ENCODE data around the gene TACR1.

The TACR1 gene

DNA sequence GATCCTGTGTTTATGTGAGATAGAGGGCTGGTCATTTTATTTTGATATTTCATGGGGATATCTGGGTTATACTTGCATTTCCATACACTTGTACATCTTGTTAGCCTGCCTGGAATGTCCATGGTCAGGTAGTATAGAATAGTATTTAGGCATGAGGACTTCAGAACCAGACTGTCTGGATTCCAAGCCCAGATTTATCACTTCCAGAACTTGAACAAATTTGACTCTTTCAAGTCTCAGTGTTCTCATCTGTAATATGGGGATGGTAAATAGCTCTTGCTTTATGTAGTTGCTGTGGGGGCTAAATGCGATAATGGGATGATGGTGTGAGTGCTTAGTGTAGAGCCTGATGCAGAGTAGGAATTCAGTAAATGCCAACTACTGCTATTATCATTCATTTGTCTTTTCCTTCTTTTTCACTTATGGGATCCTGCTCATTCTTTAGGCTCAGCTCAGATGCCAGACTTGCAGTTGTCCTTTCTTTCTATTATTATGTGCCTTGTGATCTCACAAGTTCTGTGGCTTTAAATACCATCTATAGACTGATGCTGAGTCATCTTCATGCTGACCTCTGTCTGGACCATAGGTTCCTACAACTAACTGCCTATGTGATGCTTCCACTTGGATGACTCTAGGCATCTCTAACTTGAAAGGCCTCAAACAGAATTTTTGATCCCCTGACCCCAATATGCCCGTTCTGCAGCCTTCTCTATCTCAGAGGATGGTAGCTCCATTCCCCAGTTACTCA is 173.5 kb downstream of the TACR1 start:
- no peak overlapping the region for H3K27ac ChIP-seq (ENCODE audit: low read depth in 2 of 2, low read length in 2 of 2)
- no peak overlapping the region for H3K4me3 ChIP-seq (ENCODE audit: low read length in 2 of 2)
- no peaks in the 10 kb centered on the region for H3K36me3 ChIP-seq (ENCODE audit: control insufficient read depth in 2 of 2, insufficient read depth in 2 of 2, low read length in 2 of 2)
- H3K9ac ChIP-seq (ENCODE audit: low read depth in 1 of 2, low read length in 2 of 2) = no peak overlapping the region
- no peaks in the 10 kb centered on the region for H3K27me3 ChIP-seq (ENCODE audit: control insufficient read depth in 2 of 2, insufficient read depth in 2 of 2, low read length in 2 of 2)
- H3K9me3 ChIP-seq (ENCODE audit: control insufficient read depth in 2 of 2, low read length in 2 of 2) = no peaks in the 10 kb centered on the region
- H3K4me1 ChIP-seq (ENCODE audit: control insufficient read depth in 2 of 2, insufficient read depth in 2 of 2, low read length in 2 of 2) = no peaks in the 10 kb centered on the region

DNA sequence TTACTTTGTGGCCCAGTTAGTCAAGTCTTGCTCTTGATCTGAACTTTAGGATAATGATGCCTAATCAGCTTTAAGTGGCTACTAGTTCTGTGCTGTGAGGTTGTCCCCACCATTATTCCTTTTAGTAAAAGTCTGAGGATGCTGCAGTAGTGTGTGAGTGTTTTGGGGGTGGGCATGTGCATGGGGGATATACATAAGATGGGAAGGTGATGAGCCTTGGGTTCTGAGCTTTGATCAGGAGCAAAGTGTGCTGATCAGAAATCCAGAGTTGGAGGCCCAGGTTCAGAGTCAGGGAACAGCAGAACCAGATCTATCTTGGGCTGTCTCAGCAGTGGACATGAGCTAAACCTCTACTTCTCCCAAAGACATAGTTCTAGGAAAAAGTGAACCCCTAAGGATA is 174.1 kb downstream of the TACR1 start:
- Histone ChIP-seq H3K9ac (ENCODE audit: low read depth in 1 of 2, low read length in 2 of 2) (no peak overlapping the region), H3K27ac (ENCODE audit: low read depth in 2 of 2, low read length in 2 of 2) (no peak overlapping the region)

DNA sequence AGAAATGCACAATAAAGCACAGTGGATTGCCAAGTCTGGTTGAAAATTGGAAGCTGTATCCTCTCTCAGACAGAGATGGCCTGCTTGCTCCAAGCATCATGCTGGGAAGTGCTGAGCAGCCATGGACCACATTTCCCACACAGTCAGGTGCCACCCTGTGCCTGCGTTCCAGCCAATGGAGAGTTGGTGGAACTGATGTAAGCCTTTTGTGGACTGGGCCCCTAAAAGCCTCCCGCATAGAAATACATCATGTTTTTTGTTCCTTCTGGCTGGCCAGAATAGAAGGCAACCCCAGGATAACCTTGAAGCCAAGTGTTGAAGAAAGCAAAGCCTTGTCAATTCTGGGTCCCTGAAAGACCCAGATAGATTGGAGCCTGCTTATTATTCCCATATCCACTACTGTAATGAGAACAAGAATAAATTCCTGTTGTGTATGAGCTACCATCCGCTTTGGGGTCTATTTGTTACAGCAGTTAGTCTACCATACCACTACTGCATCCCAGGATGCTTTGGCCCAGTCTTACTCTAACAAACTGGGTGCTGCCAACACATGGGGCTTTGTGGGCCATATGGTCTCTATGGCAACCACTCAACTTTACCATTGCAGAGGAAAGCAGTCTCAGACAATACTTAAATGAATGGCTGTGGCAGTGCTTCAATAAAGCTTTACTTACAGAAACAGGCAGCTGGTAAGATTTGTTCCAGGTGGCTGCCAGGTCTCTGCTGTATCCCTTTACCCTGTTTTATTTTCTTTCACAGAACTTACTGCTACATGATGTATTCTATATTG is 175.5 kb downstream of the TACR1 start:
- no peaks in the 10 kb centered on the region for H3K9me3 ChIP-seq (ENCODE audit: control insufficient read depth in 2 of 2, low read length in 2 of 2)
- H3K27ac ChIP-seq (ENCODE audit: low read depth in 2 of 2, low read length in 2 of 2) = no peak overlapping the region
- H3K27me3 ChIP-seq (ENCODE audit: control insufficient read depth in 2 of 2, insufficient read depth in 2 of 2, low read length in 2 of 2) = no peaks in the 10 kb centered on the region
- H3K9ac ChIP-seq (ENCODE audit: low read depth in 1 of 2, low read length in 2 of 2) = no peak overlapping the region
- H3K36me3 ChIP-seq (ENCODE audit: control insufficient read depth in 2 of 2, insufficient read depth in 2 of 2, low read length in 2 of 2) = no peaks in the 10 kb centered on the region
- H3K4me3 ChIP-seq (ENCODE audit: low read length in 2 of 2) = no peak overlapping the region
- no peaks in the 10 kb centered on the region for H3K4me1 ChIP-seq (ENCODE audit: control insufficient read depth in 2 of 2, insufficient read depth in 2 of 2, low read length in 2 of 2)

More for the DNA sequence above, 174.1 kb downstream of the TACR1 start:
- no peak overlapping the region for H3K4me3 ChIP-seq (ENCODE audit: low read length in 2 of 2)
- no peaks in the 10 kb centered on the region for H3K27me3 ChIP-seq (ENCODE audit: control insufficient read depth in 2 of 2, insufficient read depth in 2 of 2, low read length in 2 of 2)
- no peaks in the 10 kb centered on the region for H3K9me3 ChIP-seq (ENCODE audit: control insufficient read depth in 2 of 2, low read length in 2 of 2)
- H3K36me3 ChIP-seq (ENCODE audit: control insufficient read depth in 2 of 2, insufficient read depth in 2 of 2, low read length in 2 of 2) = no peaks in the 10 kb centered on the region
- H3K4me1 ChIP-seq (ENCODE audit: control insufficient read depth in 2 of 2, insufficient read depth in 2 of 2, low read length in 2 of 2) = no peaks in the 10 kb centered on the region

DNA sequence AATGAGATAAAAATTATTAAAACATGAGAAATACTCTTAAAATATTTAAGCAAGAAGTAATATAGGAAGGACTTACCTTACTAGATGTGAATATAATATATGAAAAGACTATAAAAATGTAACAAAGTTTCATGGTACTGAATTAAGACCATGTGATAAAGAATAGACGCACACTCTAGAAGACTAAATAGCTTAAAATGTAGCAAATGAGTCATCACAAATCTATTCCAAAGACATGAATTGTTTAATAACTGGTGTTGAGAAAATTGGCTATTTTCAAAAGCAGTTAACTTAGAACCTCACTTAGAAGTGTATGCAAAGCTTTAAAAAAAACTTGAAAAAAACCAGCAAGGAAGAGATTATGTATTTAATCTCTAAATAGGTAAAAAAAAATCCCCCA is 176.8 kb downstream of the TACR1 start:
- Histone ChIP-seq H3K4me3 (ENCODE audit: low read length in 2 of 2) (no peak overlapping the region), H3K9me3 (ENCODE audit: control insufficient read depth in 2 of 2, low read length in 2 of 2) (no peaks in the 10 kb centered on the region), H3K27ac (ENCODE audit: low read depth in 2 of 2, low read length in 2 of 2) (no peak overlapping the region), H3K36me3 (ENCODE audit: control insufficient read depth in 2 of 2, insufficient read depth in 2 of 2, low read length in 2 of 2) (no peaks in the 10 kb centered on the region), H3K9ac (ENCODE audit: low read depth in 1 of 2, low read length in 2 of 2) (no peak overlapping the region), H3K27me3 (ENCODE audit: control insufficient read depth in 2 of 2, insufficient read depth in 2 of 2, low read length in 2 of 2) (no peaks in the 10 kb centered on the region), H3K4me1 (ENCODE audit: control insufficient read depth in 2 of 2, insufficient read depth in 2 of 2, low read length in 2 of 2) (no peaks in the 10 kb centered on the region)

DNA sequence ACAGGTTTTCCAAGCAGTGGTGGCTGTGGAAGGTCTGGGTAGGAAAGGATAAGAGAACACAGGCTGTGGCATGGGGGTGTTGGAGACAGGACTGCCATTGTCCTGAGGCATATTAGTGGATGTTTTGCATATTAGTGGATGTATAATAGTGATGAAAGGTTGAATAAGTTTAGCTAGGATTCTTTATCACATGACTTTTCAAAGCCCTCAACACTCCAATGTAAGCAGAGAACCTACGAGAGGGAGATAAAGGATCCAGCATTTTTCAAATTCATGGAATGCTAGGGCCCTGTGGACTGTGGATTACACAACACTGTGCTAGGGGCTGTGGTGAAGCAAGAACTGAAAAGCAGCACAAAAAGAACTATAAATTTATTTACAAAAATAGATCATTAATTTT is 177.6 kb downstream of the TACR1 start:
- H3K4me1 ChIP-seq (ENCODE audit: control insufficient read depth in 2 of 2, insufficient read depth in 2 of 2, low read length in 2 of 2) = no peaks in the 10 kb centered on the region
- H3K36me3 ChIP-seq (ENCODE audit: control insufficient read depth in 2 of 2, insufficient read depth in 2 of 2, low read length in 2 of 2) = no peaks in the 10 kb centered on the region
- H3K27me3 ChIP-seq (ENCODE audit: control insufficient read depth in 2 of 2, insufficient read depth in 2 of 2, low read length in 2 of 2) = no peaks in the 10 kb centered on the region
- no peak overlapping the region for H3K27ac ChIP-seq (ENCODE audit: low read depth in 2 of 2, low read length in 2 of 2)
- no peaks in the 10 kb centered on the region for H3K9me3 ChIP-seq (ENCODE audit: control insufficient read depth in 2 of 2, low read length in 2 of 2)
- H3K9ac ChIP-seq (ENCODE audit: low read depth in 1 of 2, low read length in 2 of 2) = no peak overlapping the region
- no peak overlapping the region for H3K4me3 ChIP-seq (ENCODE audit: low read length in 2 of 2)

DNA sequence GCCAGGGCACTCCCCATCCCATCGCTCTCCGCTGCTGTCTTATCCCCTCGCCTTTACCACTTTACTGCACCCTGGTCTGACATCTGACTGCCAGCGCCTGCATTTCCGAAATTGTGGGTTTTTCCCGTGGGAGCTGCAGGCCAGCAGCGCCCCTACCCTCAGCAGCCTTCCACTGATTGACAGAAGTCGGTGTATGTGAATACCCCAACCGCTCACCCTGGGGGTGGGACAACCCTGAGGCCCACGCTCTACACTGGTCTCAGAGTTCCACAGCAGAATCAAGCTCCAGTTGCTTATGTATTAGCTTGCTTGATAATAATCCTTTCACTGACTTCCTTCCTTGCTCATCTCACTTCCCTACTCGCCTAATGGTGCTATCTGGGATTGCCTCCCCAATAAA is 178.8 kb downstream of the TACR1 start:
- Histone ChIP-seq H3K9me3 (ENCODE audit: control insufficient read depth in 2 of 2, low read length in 2 of 2) (no peaks in the 10 kb centered on the region), H3K4me3 (ENCODE audit: low read length in 2 of 2) (no peak overlapping the region), H3K27ac (ENCODE audit: low read depth in 2 of 2, low read length in 2 of 2) (no peak overlapping the region), H3K4me1 (ENCODE audit: control insufficient read depth in 2 of 2, insufficient read depth in 2 of 2, low read length in 2 of 2) (no peaks in the 10 kb centered on the region), H3K27me3 (ENCODE audit: control insufficient read depth in 2 of 2, insufficient read depth in 2 of 2, low read length in 2 of 2) (no peaks in the 10 kb centered on the region), H3K36me3 (ENCODE audit: control insufficient read depth in 2 of 2, insufficient read depth in 2 of 2, low read length in 2 of 2) (no peaks in the 10 kb centered on the region), H3K9ac (ENCODE audit: low read depth in 1 of 2, low read length in 2 of 2) (no peak overlapping the region)

DNA sequence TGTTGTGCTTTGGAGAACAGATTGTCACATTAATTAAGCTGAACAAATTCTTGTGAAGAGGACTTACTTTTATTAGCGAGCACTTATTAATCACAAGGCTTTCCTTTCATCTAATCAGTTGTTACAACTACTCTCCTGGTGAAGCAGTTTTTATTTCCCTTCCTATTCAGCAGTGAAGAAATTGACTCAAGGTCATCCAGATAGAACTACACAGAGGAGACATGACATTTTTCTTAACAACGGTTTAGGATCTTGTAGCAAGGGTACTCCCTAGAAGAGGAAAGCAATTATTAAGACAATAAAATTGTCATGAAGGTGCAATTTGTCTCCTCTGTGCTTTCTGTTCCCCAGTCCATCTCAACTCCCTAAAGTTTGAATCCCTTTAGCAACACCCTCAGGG is 179.5 kb downstream of the TACR1 start:
- H3K4me3 ChIP-seq (ENCODE audit: low read length in 2 of 2) = no peak overlapping the region
- H3K9ac ChIP-seq (ENCODE audit: low read depth in 1 of 2, low read length in 2 of 2) = no peak overlapping the region
- no peaks in the 10 kb centered on the region for H3K27me3 ChIP-seq (ENCODE audit: control insufficient read depth in 2 of 2, insufficient read depth in 2 of 2, low read length in 2 of 2)
- no peaks in the 10 kb centered on the region for H3K4me1 ChIP-seq (ENCODE audit: control insufficient read depth in 2 of 2, insufficient read depth in 2 of 2, low read length in 2 of 2)
- no peak overlapping the region for H3K27ac ChIP-seq (ENCODE audit: low read depth in 2 of 2, low read length in 2 of 2)
- H3K9me3 ChIP-seq (ENCODE audit: control insufficient read depth in 2 of 2, low read length in 2 of 2) = no peaks in the 10 kb centered on the region
- no peaks in the 10 kb centered on the region for H3K36me3 ChIP-seq (ENCODE audit: control insufficient read depth in 2 of 2, insufficient read depth in 2 of 2, low read length in 2 of 2)

DNA sequence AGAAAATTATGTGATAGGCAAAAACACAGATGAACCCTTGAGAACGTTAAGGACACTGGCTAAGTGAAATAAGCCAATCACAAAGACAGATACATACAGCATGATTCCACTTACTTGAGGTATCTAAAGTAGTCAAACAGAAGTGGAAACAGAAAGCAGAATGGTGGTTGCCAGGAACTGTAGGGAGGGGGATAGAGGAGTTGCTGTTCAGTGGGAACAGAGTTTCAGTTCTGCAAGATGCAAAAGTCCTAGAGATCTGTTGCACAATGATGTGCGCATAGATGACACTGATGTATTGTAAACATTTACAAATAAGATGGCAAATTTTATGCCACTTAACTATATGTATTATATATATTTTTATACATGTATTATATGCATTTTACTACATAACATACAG is 181.2 kb downstream of the TACR1 start:
- no peaks in the 10 kb centered on the region for H3K9me3 ChIP-seq (ENCODE audit: control insufficient read depth in 2 of 2, low read length in 2 of 2)
- H3K27me3 ChIP-seq (ENCODE audit: control insufficient read depth in 2 of 2, insufficient read depth in 2 of 2, low read length in 2 of 2) = no peaks in the 10 kb centered on the region
- H3K4me1 ChIP-seq (ENCODE audit: control insufficient read depth in 2 of 2, insufficient read depth in 2 of 2, low read length in 2 of 2) = no peaks in the 10 kb centered on the region
- H3K36me3 ChIP-seq (ENCODE audit: control insufficient read depth in 2 of 2, insufficient read depth in 2 of 2, low read length in 2 of 2) = no peaks in the 10 kb centered on the region
- H3K4me3 ChIP-seq (ENCODE audit: low read length in 2 of 2) = no peak overlapping the region
- H3K27ac ChIP-seq (ENCODE audit: low read depth in 2 of 2, low read length in 2 of 2) = no peak overlapping the region
- no peak overlapping the region for H3K9ac ChIP-seq (ENCODE audit: low read depth in 1 of 2, low read length in 2 of 2)

DNA sequence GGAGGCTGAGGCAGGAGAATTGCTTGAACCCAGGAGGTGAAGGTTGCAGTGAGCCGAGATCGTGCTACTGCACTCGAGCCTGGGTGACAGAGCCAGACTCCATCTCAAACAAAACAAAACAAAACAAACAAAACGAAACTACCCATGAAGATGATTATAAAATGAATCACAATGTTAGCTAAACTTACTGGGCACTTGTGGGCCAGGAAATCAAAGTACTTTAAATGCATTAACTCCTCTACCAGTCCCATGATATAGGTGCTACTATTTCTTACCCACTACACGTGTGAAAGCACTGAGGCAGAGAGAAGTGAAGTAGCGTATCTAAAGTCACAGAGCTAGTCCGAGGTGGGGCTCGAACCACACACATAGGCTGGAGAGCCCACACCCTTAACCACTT is 187.2 kb downstream of the TACR1 start:
- Histone ChIP-seq H3K27ac (ENCODE audit: low read depth in 2 of 2, low read length in 2 of 2) (no peak overlapping the region), H3K4me3 (ENCODE audit: low read length in 2 of 2) (no peak overlapping the region), H3K36me3 (ENCODE audit: control insufficient read depth in 2 of 2, insufficient read depth in 2 of 2, low read length in 2 of 2) (no peaks in the 10 kb centered on the region), H3K4me1 (ENCODE audit: control insufficient read depth in 2 of 2, insufficient read depth in 2 of 2, low read length in 2 of 2) (no peaks in the 10 kb centered on the region), H3K9ac (ENCODE audit: low read depth in 1 of 2, low read length in 2 of 2) (no peak overlapping the region), H3K9me3 (ENCODE audit: control insufficient read depth in 2 of 2, low read length in 2 of 2) (no peaks in the 10 kb centered on the region), H3K27me3 (ENCODE audit: control insufficient read depth in 2 of 2, insufficient read depth in 2 of 2, low read length in 2 of 2) (no peaks in the 10 kb centered on the region)

DNA sequence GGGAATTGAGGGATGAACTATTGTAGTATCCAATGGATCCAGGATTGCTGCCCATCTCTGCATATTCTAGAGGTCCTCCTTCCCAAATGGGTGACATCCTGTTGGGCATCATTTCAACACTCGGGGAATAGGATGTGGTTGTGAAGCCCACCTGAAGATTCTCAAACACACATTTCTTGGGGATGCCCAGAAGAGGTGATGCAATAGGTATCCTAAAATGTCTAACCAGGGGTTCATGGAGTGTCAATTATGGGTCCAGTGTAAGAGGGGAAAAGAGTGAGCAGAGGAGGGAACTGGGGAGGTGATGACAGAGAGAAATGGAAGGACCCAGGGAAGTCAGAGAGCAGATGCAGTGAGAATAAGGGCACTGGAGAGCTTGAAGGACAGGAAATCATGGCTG is 188.7 kb downstream of the TACR1 start:
- no peaks in the 10 kb centered on the region for H3K4me1 ChIP-seq (ENCODE audit: control insufficient read depth in 2 of 2, insufficient read depth in 2 of 2, low read length in 2 of 2)
- H3K36me3 ChIP-seq (ENCODE audit: control insufficient read depth in 2 of 2, insufficient read depth in 2 of 2, low read length in 2 of 2) = no peaks in the 10 kb centered on the region
- no peak overlapping the region for H3K9ac ChIP-seq (ENCODE audit: low read depth in 1 of 2, low read length in 2 of 2)
- no peaks in the 10 kb centered on the region for H3K27me3 ChIP-seq (ENCODE audit: control insufficient read depth in 2 of 2, insufficient read depth in 2 of 2, low read length in 2 of 2)
- no peak overlapping the region for H3K4me3 ChIP-seq (ENCODE audit: low read length in 2 of 2)
- H3K9me3 ChIP-seq (ENCODE audit: control insufficient read depth in 2 of 2, low read length in 2 of 2) = no peaks in the 10 kb centered on the region
- H3K27ac ChIP-seq (ENCODE audit: low read depth in 2 of 2, low read length in 2 of 2) = no peak overlapping the region
